HG02943 (cell line): ENCODE results near the gene SMIM24.
A peak's percentile ranks its signal among the peaks of the same experiment; 100 is the strongest.
"Not testable (repeated sequence)": the region's sequence is repeated elsewhere in the genome, so short reads cannot be mapped to it uniquely, and the experiment has no call there.

ENCODE experiments used
- ATAC-seq: cut with Tn5 transposase; IDR thresholded peaks from one replicate; pipeline ENCODE4 v1.9.1; 2021; ENCODE audit warnings: mild to moderate bottlenecking, low read depth, moderate library complexity; ENCODE audit not compliant: unreplicated experiment

The SMIM24 gene

GRCh38 chr19:3441089-3441985 is 39.0 kb downstream of the SMIM24 start:
- no peak for ATAC-seq

DNA sequence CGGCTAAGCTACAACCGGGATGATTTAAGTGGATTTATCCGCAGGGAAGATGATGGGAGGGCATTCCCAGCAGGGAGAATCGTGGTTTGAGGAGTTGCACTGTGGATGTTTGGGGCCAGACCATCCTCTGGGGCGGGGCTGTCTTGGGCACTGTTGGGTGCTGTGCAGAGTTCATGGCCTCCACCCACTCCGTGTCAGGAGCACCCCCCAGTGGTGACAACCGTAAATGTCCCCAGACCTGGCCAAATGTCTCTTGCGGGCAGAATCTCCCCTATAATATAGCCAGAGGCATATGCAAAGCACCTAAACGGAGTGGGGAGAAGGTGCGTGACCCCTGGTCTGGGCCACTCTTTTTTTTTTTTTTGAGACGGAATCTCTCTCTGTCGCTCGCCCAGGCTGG is 40.2 kb downstream of the SMIM24 start:
- ATAC-seq, result no peak

- peak; percentile 80 for ATAC-seq
Measured at GRCh38 chr19:3434630-3435553, 45.4 kb downstream of the SMIM24 start.

- ATAC-seq, result no peak
Measured at GRCh38 chr19:3433805-3434540, 46.4 kb downstream of the SMIM24 start.

GRCh38 chr19:3433313-3433712 is 47.0 kb downstream of the SMIM24 start:
- no peak for ATAC-seq

GRCh38 chr19:3431760-3432397 is 48.4 kb downstream of the SMIM24 start:
- no peak for ATAC-seq

GRCh38 chr19:3430366-3430680 is 50.0 kb downstream of the SMIM24 start:
- not testable (repeated sequence) for ATAC-seq

GRCh38 chr19:3426433-3426832 is 53.9 kb downstream of the SMIM24 start:
- ATAC-seq, result no peak
